ENCODE results near the gene TBC1D30. TPM values are rescaled to one million over a fixed set of nuclear protein-coding genes. Genes with fewer than 3 reads are reported as not detected.
"Not testable (repeated sequence)": the region's sequence is repeated elsewhere in the genome, so short reads cannot be mapped to it uniquely, and the experiment has no call there.

The TBC1D30 gene
- 1 to 10 TPM; 1.6 to 1.7 TPM for total RNA-seq

- Mint-ChIP-seq H3K9me3 (peaks cover 3% of the 10 kb centered on the region), H3K27ac (no peak within 1 kb of the TSS), H3K36me3 (no peaks in the 10 kb centered on the region), H3K4me1 (peaks cover 15% of the 10 kb centered on the region), H3K27me3 (peaks cover 63% of the 10 kb centered on the region), H3K4me3 (peak within 1 kb of the TSS; percentile 75)
- DNase-seq = peak; percentile 45
Measured at GRCh38 chr12:64824500-64825142, at the start of gene TBC1D30. Gene TBC1D30, plus strand, starts transcription at chr12:64824647. Its CDS starts 233 bp downstream, at chr12:64824880.

DNA sequence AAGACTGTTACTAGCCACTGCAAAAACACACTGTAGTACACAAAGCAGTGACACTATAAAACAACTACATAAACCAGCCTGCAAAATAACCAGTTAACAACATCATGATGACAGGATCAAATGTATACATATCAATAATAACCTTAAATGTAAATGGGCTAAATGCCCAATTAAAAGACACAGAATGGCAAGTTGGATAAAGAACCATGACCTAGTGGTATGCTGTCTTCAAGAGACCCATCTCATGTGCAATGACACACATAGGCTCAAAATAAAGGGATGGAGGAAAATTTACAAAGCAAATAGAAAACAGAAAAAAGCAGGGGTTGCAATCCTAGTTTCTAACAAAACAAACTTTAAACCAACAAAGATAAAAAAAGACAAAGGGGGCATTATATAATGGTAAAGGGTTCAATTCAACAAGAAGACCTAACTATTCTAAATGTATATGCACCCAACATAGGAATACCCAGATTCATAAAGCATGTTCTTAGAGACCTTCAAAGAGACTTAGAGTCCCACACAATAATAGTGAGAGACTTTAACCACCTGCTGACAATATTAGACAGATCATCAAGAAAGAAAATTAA lies 49.2 kb upstream of the TBC1D30 start:
- peaks cover 37% of the 10 kb centered on the region for H3K9me3 Mint-ChIP-seq
- H3K4me3 Mint-ChIP-seq, DNase-seq, H3K4me1 Mint-ChIP-seq, H3K36me3 Mint-ChIP-seq, H3K27ac Mint-ChIP-seq: not testable (repeated sequence)
- peaks cover 61% of the 10 kb centered on the region for H3K27me3 Mint-ChIP-seq

DNA sequence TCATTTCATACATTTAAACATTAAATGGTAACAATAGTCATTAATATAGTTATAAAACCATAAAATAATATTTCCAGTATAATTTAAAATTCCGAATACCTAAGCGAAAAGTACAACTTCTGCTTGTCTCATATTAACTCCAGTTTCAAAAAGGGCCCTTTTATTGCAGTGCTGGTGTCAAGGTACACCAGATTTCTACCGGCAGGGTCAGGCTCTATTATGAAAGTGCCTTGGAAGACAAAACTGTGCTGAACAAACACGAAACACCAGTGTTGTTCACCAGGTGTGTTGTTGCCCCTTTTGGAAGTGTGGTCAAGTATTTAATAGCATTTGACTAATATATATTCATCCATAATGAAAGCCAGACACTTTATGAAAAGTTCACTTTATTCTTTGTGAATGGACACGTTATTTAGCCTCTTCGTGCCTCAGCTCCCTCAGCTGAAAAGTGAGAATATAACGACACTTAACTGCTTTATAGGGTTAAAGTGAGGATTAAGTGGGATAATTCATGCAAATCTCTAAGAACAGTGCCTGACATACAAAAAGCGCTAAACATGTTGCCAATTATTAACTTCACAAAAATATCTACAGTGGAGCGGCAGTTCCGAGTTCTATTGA lies 45.0 kb upstream of the TBC1D30 start:
- H3K9me3 Mint-ChIP-seq = peaks cover 28% of the 10 kb centered on the region
- peaks cover 11% of the 10 kb centered on the region for H3K4me1 Mint-ChIP-seq
- peaks cover 6% of the 10 kb centered on the region for H3K36me3 Mint-ChIP-seq
- no peak for DNase-seq
- no peak overlapping the region for H3K27ac Mint-ChIP-seq
- no peak overlapping the region for H3K4me3 Mint-ChIP-seq
- H3K27me3 Mint-ChIP-seq = peaks cover 86% of the 10 kb centered on the region

- DNase-seq = no peak
- peaks cover 11% of the 10 kb centered on the region for H3K4me1 Mint-ChIP-seq
- peak overlapping the region; percentile 50 for H3K4me3 Mint-ChIP-seq
- H3K27ac Mint-ChIP-seq = no peak overlapping the region
- peaks cover 27% of the 10 kb centered on the region for H3K9me3 Mint-ChIP-seq
- peaks cover 6% of the 10 kb centered on the region for H3K36me3 Mint-ChIP-seq
- peaks cover 86% of the 10 kb centered on the region for H3K27me3 Mint-ChIP-seq
Measured at GRCh38 chr12:64780132-64780530, 44.3 kb upstream of the TBC1D30 start.

DNA sequence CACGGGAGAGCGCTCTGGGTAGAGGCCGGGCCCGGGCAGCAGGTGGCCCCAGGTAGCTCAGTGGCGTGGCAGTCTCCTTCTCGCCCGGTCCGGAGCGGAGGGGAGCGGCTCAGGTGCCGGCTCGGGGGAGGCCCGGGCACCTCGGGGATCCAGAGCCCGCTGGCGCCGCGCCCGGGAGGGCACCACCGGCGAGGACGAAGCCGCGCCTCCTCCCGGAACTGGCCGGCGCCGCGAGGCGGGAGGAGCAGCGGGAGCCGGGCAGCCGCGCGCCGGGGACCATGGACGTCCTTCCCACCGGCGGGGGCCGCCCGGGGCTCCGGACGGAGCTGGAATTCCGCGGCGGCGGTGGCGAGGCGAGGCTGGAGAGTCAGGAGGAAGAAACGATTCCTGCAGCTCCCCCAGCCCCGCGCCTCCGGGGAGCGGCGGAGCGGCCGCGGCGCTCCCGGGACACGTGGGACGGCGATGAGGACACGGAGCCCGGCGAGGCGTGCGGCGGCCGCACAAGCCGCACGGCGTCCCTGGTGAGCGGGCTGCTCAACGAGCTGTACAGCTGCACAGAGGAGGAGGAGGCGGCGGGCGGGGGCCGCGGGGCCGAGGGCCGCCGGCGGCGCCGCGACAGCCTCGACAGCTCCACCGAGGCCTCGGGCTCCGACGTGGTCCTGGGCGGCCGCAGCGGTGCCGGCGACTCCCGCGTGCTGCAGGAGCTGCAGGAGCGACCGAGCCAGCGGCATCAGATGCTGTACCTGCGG lies 43.7 kb upstream of the TBC1D30 start:
- Mint-ChIP-seq H3K9me3 (peaks cover 22% of the 10 kb centered on the region), H3K27me3 (peaks cover 80% of the 10 kb centered on the region), H3K27ac (no peak overlapping the region), H3K4me1 (peaks cover 11% of the 10 kb centered on the region), H3K4me3 (peak overlapping the region; percentile 72), H3K36me3 (peaks cover 6% of the 10 kb centered on the region)
- DNase-seq = peak; percentile 28

- Mint-ChIP-seq H3K27ac (no peak overlapping the region), H3K27me3 (peaks cover 72% of the 10 kb centered on the region), H3K9me3 (peaks cover 14% of the 10 kb centered on the region)
Measured at GRCh38 chr12:64781280-64782190, 42.9 kb upstream of the TBC1D30 start.

GRCh38 chr12:64782191-64782876 lies 42.1 kb upstream of the TBC1D30 start:
- Mint-ChIP-seq H3K4me1 (peaks cover 11% of the 10 kb centered on the region), H3K4me3 (peak overlapping the region; percentile 72), H3K36me3 (peaks cover 2% of the 10 kb centered on the region), H3K9me3 (peaks cover 6% of the 10 kb centered on the region), H3K27ac (no peak overlapping the region), H3K27me3 (peaks cover 64% of the 10 kb centered on the region)
- no peak for DNase-seq

More at GRCh38 chr12:64781280-64782190, 42.9 kb upstream of the TBC1D30 start:
- Mint-ChIP-seq H3K36me3 (peaks cover 4% of the 10 kb centered on the region), H3K4me1 (peaks cover 11% of the 10 kb centered on the region), H3K4me3 (peak overlapping the region; percentile 72)
- DNase-seq = no peak

DNA sequence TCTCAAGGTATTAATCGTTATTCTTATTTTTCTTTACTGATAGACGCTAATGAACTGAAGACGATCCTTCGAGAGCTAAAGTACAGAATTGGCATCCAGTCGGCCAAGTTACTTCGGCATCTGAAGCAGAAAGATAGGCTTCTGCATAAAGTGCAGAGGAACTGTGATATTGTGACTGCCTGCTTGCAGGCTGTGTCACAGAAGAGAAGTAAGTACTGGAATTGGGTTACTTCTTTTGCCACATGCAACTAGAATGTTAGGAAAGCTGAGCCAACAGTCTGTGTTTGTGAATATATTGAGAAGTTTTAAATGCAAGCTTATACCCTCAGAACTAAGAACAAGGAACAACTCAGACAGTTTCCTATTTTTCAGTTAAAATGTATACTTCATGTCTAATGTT lies 38.6 kb upstream of the TBC1D30 start:
- DNase-seq = no peak
- Mint-ChIP-seq H3K4me1 (peaks cover 11% of the 10 kb centered on the region), H3K36me3 (no peaks in the 10 kb centered on the region), H3K27me3 (peaks cover 35% of the 10 kb centered on the region), H3K9me3 (no peaks in the 10 kb centered on the region), H3K4me3 (no peak overlapping the region), H3K27ac (no peak overlapping the region)

GRCh38 chr12:64790166-64790565 lies 34.3 kb upstream of the TBC1D30 start:
- Mint-ChIP-seq H3K9me3 (no peaks in the 10 kb centered on the region), H3K36me3 (peaks cover 2% of the 10 kb centered on the region), H3K4me3 (no peak overlapping the region), H3K4me1 (no peaks in the 10 kb centered on the region), H3K27me3 (peaks cover 3% of the 10 kb centered on the region), H3K27ac (no peak overlapping the region)
- no peak for DNase-seq

- peaks cover 3% of the 10 kb centered on the region for H3K27me3 Mint-ChIP-seq
- DNase-seq = no peak
- no peaks in the 10 kb centered on the region for H3K9me3 Mint-ChIP-seq
- H3K36me3 Mint-ChIP-seq = peaks cover 2% of the 10 kb centered on the region
- no peak overlapping the region for H3K27ac Mint-ChIP-seq
- H3K4me3 Mint-ChIP-seq = no peak overlapping the region
- H3K4me1 Mint-ChIP-seq = no peaks in the 10 kb centered on the region
Measured at GRCh38 chr12:64791036-64791435, 33.4 kb upstream of the TBC1D30 start.

- Mint-ChIP-seq H3K4me1 (no peaks in the 10 kb centered on the region), H3K27me3 (peaks cover 3% of the 10 kb centered on the region), H3K27ac (no peak overlapping the region), H3K4me3 (no peak overlapping the region), H3K9me3 (no peaks in the 10 kb centered on the region), H3K36me3 (peaks cover 2% of the 10 kb centered on the region)
- DNase-seq = no peak
Measured at GRCh38 chr12:64792128-64792527, 32.3 kb upstream of the TBC1D30 start.

DNA sequence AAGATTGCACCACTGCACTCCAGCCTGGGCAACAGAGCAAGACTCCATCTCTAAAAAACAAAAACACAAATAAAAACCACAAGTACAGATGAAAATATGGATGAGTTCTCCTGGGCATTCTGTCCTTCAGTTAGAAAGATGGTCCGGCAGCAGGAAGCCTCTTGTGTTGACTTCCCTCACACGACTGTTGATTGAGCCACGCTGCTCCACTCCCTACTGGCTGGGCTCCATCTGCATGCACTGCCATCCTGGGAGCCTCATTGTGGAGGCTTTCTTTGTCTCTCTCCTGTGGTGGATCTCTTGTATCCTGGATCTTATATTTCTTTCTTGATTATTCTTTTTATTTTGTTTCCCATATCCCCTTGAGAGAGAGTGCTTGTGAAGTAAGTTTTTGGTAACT lies 30.8 kb upstream of the TBC1D30 start:
- Mint-ChIP-seq H3K9me3 (no peaks in the 10 kb centered on the region), H3K36me3 (peaks cover 2% of the 10 kb centered on the region), H3K4me1 (no peaks in the 10 kb centered on the region), H3K27me3 (peaks cover 3% of the 10 kb centered on the region), H3K4me3 (no peak overlapping the region), H3K27ac (no peak overlapping the region)
- DNase-seq = no peak

DNA sequence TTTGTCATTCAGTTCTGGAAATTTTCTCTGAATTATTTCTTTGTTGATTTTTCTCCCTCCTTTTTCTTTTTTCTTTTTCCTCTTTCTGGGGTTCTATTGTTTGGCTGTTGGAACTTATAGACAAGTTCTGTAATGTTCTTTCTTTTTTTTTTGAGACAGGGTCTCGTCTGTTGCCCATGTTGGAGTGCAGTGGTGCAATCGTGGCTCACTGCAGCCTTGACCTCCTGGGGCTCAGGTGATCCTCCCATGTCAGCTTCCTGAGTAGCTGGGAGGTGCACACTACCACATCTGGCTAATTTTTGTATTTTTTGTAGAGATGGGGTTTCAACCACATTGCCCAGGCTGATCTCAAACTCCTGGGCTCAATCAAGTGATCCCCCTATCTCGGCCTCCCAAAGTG lies 30.1 kb upstream of the TBC1D30 start:
- H3K4me1 Mint-ChIP-seq = no peaks in the 10 kb centered on the region
- H3K27me3 Mint-ChIP-seq = peaks cover 3% of the 10 kb centered on the region
- no peak overlapping the region for H3K27ac Mint-ChIP-seq
- H3K9me3 Mint-ChIP-seq = no peaks in the 10 kb centered on the region
- H3K36me3 Mint-ChIP-seq = peaks cover 2% of the 10 kb centered on the region
- no peak overlapping the region for H3K4me3 Mint-ChIP-seq
- no peak for DNase-seq
